SK-N-SH treated with all-trans-retinoic acid at 6 μM for 48 hours (cell line): ENCODE measurements around the gene ITGBL1.

Experiments used
- ATAC-seq: fragments of 200-7000 bp; cut with Tn5 transposase; 3 replicates; pipeline ENCODE4 v1.9.1; 2020; ENCODE audit warnings: mild to moderate bottlenecking, moderate library complexity
- ARNTL ChIP-seq: fragments of 450-650 bp; formaldehyde crosslinking; IDR thresholded peaks from 2 replicates; pipeline ENCODE4 v1.5.0; 2020; ENCODE audit warnings: low read depth, mild to moderate bottlenecking, moderate library complexity, borderline replicate concordance
- BACH2 ChIP-seq: fragments of 250-450 bp; sonication (Bioruptor Pico); IDR thresholded peaks from 2 replicates; pipeline ENCODE4 v1.9.0; 2021; ENCODE audit warnings: mild to moderate bottlenecking, borderline replicate concordance
- CREB5 ChIP-seq: fragments of 250-450 bp; sonication (Bioruptor Pico); IDR thresholded peaks from 2 replicates; pipeline ENCODE4 v1.5.1; 2020; ENCODE audit warnings: low read depth, mild to moderate bottlenecking, moderate library complexity
- CSDC2 ChIP-seq: fragments of 250-450 bp; sonication (Bioruptor Pico); IDR thresholded peaks from 2 replicates; pipeline ENCODE4 v1.5.0; 2020; ENCODE audit warnings: mild to moderate bottlenecking, moderate library complexity
- CSRNP3 ChIP-seq: fragments of 250-450 bp; sonication (Bioruptor Pico); IDR thresholded peaks from 2 replicates; pipeline ENCODE4 v1.5.1; 2021; ENCODE audit warnings: mild to moderate bottlenecking, moderate library complexity
- ESRRG ChIP-seq: fragments of 250-450 bp; sonication (Bioruptor Pico); IDR thresholded peaks from 2 replicates; pipeline ENCODE4 v1.6.1; 2021; ENCODE audit warnings: mild to moderate bottlenecking
- GLIS3 ChIP-seq: fragments of 250-450 bp; sonication (Bioruptor Pico); IDR thresholded peaks from 2 replicates; pipeline ENCODE4 v1.5.0; 2020; ENCODE audit warnings: mild to moderate bottlenecking, moderate library complexity
- ISL1 ChIP-seq: fragments of 250-450 bp; sonication (Bioruptor Pico); IDR thresholded peaks from 2 replicates; pipeline ENCODE4 v2.1.2; 2022; ENCODE audit warnings: mild to moderate bottlenecking, moderate library complexity
- OSR1 ChIP-seq: fragments of 250-450 bp; sonication (Bioruptor Pico); IDR thresholded peaks from 2 replicates; pipeline ENCODE4 v1.8.0; 2022; ENCODE audit warnings: moderate library complexity, mild to moderate bottlenecking, inconsistent platforms
- PATZ1 ChIP-seq: fragments of 250-450 bp; sonication (Bioruptor Pico); IDR thresholded peaks from 2 replicates; pipeline ENCODE4 v1.8.0; 2020; ENCODE audit warnings: mild to moderate bottlenecking, moderate library complexity, borderline replicate concordance
- PPARA ChIP-seq: fragments of 250-450 bp; sonication (Bioruptor Pico); IDR thresholded peaks from 2 replicates; pipeline ENCODE4 v1.5.0; 2020; ENCODE audit warnings: mild to moderate bottlenecking, borderline replicate concordance
- RARB ChIP-seq: fragments of 250-450 bp; sonication (Bioruptor Pico); IDR thresholded peaks from 2 replicates; pipeline ENCODE4 v1.8.0; 2021; ENCODE audit warnings: mild to moderate bottlenecking, moderate library complexity
- SNAI2 ChIP-seq: fragments of 250-450 bp; sonication (Bioruptor Pico); IDR thresholded peaks from 2 replicates; pipeline ENCODE4 v1.5.0; 2020; ENCODE audit warnings: mild to moderate bottlenecking, moderate library complexity
- TCF4 ChIP-seq: fragments of 250-450 bp; sonication (Bioruptor Pico); IDR thresholded peaks from 2 replicates; pipeline ENCODE4 v1.8.0; 2021; ENCODE audit warnings: mild to moderate bottlenecking, moderate library complexity, borderline replicate concordance
- TOX ChIP-seq: fragments of 250-450 bp; sonication (Bioruptor Pico); IDR thresholded peaks from 2 replicates; pipeline ENCODE4 v1.8.0; 2021; ENCODE audit warnings: mild to moderate bottlenecking, moderate library complexity, borderline replicate concordance
- TSHZ2 ChIP-seq: fragments of 250-450 bp; sonication (Bioruptor Pico); IDR thresholded peaks from 2 replicates; pipeline ENCODE4 v1.5.0; 2020; ENCODE audit warnings: mild to moderate bottlenecking, moderate library complexity
- ZC3H10 ChIP-seq: fragments of 250-450 bp; sonication (Bioruptor Pico); IDR thresholded peaks from 2 replicates; pipeline ENCODE4 v1.5.1; 2021; ENCODE audit warnings: mild to moderate bottlenecking, moderate library complexity
- ZFP3 ChIP-seq: fragments of 250-450 bp; sonication (Bioruptor Pico); IDR thresholded peaks from 2 replicates; pipeline ENCODE4 v1.5.0; 2020; ENCODE audit warnings: mild to moderate bottlenecking, moderate library complexity
- ZFP30 ChIP-seq: fragments of 450-650 bp; formaldehyde crosslinking; IDR thresholded peaks from 2 replicates; pipeline ENCODE4 v1.5.0; 2022; ENCODE audit warnings: mild to moderate bottlenecking, moderate library complexity
- ZNF70 ChIP-seq: fragments of 450-650 bp; formaldehyde crosslinking; IDR thresholded peaks from 2 replicates; pipeline ENCODE4 v1.5.0; 2020; ENCODE audit warnings: mild to moderate bottlenecking, moderate library complexity
- ZNF8 ChIP-seq: fragments of 450-650 bp; formaldehyde crosslinking; IDR thresholded peaks from 2 replicates; pipeline ENCODE4 v1.5.0; 2020; ENCODE audit warnings: mild to moderate bottlenecking, moderate library complexity

The ITGBL1 gene

GRCh38 chr13:101449790-101450748 lies 2.4 kb upstream of the ITGBL1 start (continued):
- TF ChIP-seq TSHZ2 (CRISPR knock-in tag) (no peak), ZFP3 (CRISPR knock-in tag) (no peak), RARB (CRISPR knock-in tag) (no peak), ESRRG (CRISPR knock-in tag) (no peak)
- TF ChIP-seq, all 23 proteins: peak for 0

- no peak for TF ChIP-seq ZFP30 (CRISPR knock-in tag)
- TF ChIP-seq PATZ1 (CRISPR knock-in tag) = no peak
- no peak for TF ChIP-seq SNAI2 (CRISPR knock-in tag)
- TF ChIP-seq TOX (CRISPR knock-in tag) = no peak
- no peak for TF ChIP-seq ZNF8
- no peak for TF ChIP-seq ZNF70 (CRISPR knock-in tag)
- no peak for ATAC-seq
These were observed 1.7 kb upstream of the ITGBL1 start for GRCh38 chr13:101450749-101451130.

- no peak for TF ChIP-seq TCF4 (CRISPR knock-in tag)
- no peak for ATAC-seq
These were observed 834 bp upstream of the ITGBL1 start for GRCh38 chr13:101451641-101452040.

GRCh38 chr13:101453784-101454201 lies 1.3 kb downstream of the ITGBL1 start:
- TF ChIP-seq BACH2 (CRISPR knock-in tag) = no peak
- no peak for TF ChIP-seq GLIS3
- TF ChIP-seq ARNTL (CRISPR knock-in tag) = no peak
- no peak for TF ChIP-seq CSDC2
- ATAC-seq = peak; percentile 44

- TF ChIP-seq BACH2 (CRISPR knock-in tag) = no peak
- no peak for TF ChIP-seq ZFP3 (CRISPR knock-in tag)
- no peak for TF ChIP-seq ZNF70 (CRISPR knock-in tag)
- TF ChIP-seq PPARA = no peak
- no peak for TF ChIP-seq TOX (CRISPR knock-in tag)
- no peak for TF ChIP-seq ZNF8
- no peak for TF ChIP-seq CSDC2
- no peak for TF ChIP-seq ZFP30 (CRISPR knock-in tag)
- TF ChIP-seq CREB5 (CRISPR knock-in tag) = no peak
- no peak for TF ChIP-seq TSHZ2 (CRISPR knock-in tag)
- no peak for TF ChIP-seq ZC3H10 (CRISPR knock-in tag)
- no peak for TF ChIP-seq PATZ1 (CRISPR knock-in tag)
- TF ChIP-seq SNAI2 (CRISPR knock-in tag) = no peak
- TF ChIP-seq OSR1 (CRISPR knock-in tag) = no peak
- TF ChIP-seq GLIS3 = no peak
- no peak for TF ChIP-seq TCF4 (CRISPR knock-in tag)
- TF ChIP-seq CSRNP3 (CRISPR knock-in tag) = no peak
- no peak for TF ChIP-seq ISL1
- no peak for TF ChIP-seq RARB (CRISPR knock-in tag)
- no peak for ATAC-seq
These were observed 2.3 kb downstream of the ITGBL1 start for GRCh38 chr13:101454767-101455166.
